ENCODE data around the gene IGF1R.

Gene IGF1R

DNA sequence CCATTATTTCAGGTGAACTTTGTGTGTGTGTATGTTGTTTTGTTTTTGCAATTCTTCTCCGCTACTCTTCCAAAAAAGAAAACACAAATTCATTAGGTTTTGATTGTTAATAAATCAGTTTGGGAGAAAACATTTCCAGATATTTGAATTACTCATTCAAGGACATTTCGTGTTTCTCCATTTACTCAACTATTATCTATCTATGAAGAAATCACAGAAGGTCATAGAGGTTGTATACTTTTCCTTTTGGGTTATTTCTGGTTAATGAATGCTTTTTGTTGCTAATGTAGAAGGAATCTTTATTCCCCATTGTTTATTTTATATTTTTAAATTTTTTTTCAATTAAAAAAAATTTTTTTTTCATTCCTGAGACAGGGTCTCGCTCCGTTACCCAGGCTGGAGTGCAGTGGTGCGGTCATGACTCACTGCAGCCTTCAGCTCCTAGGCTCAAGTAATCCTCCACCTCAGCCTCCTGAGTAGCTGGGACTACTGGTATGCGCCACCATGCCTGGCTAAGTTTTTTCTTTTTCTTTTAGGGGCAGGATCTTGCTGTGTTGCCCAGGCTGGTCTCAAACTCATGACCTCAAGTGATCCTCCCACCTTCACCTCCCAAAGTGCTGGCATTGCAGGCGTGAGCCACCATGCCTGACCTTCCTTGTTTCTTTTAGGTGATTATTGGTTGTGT, 28.4 kb downstream of the IGF1R start:
- DNase-seq, result no peak

- DNase-seq, result no peak
Observed at GRCh38 chr15:98677345-98678059, 29.2 kb downstream of the IGF1R start.

DNA sequence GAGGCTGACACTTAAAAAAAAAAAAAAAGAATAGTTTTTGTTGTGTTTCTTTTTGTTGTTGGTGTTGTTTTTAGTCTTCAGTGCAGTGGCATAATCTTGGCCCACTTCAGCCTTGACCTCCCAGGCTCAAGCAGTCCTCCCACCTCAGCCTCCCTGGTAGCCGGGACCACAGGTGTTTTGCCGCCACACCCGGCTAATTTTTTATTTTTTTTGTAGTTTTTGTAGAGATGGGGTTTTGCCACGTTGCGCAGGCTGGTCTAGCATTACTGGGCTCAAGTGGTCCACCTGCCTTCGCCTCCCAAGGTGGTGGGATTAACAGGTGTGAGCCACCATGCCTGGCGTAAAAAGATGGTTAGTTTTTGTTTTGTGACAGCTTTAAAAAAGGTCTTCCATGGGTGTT, 30.1 kb downstream of the IGF1R start:
- DNase-seq, result no peak

- DNase-seq, result no peak
Observed at GRCh38 chr15:98681061-98681460, 32.7 kb downstream of the IGF1R start.

GRCh38 chr15:98682992-98683701, 34.8 kb downstream of the IGF1R start:
- DNase-seq, result no peak

DNA sequence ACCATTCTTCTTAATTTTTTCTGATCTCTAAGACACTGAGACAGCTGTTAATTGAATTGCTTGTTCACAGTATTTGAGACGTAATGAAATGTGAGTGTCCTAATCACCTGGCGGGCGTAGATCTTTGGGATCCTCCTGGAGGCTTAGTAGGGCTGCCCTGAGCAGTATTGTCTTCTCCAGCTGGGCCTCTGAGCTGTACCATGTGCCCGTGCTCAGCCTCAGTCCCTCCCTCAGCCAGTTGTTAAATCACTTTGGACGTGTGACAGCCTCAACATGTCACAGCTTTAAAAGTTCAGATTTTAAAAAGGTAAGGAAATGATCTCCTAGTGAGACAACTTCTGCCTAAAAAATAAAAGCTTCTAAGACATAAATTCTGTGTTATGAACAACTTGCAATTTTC, 35.5 kb downstream of the IGF1R start:
- no peak for DNase-seq

DNA sequence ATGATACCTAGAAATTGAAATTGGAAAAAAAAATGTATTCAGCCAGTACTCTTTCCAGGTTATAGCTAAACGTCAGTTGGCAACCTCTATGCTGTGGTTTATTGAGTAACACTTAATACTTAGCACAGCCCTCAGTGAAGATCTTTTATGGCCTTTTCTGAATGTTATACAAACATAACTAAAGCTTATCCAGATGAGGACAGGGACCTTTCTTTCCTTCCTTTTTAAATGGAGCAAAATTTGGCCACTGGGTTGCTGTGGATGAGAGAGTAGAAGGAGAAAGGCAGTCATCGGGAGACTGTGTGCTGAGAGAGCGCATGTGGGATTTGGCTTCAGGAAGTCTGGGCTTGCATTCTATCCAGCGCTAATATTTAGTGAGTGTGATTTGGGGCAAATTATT, 36.1 kb downstream of the IGF1R start:
- DNase-seq, result no peak

GRCh38 chr15:98684995-98685525, 36.7 kb downstream of the IGF1R start:
- no peak for DNase-seq

GRCh38 chr15:98686983-98687382, 38.6 kb downstream of the IGF1R start:
- DNase-seq, result no peak

DNA sequence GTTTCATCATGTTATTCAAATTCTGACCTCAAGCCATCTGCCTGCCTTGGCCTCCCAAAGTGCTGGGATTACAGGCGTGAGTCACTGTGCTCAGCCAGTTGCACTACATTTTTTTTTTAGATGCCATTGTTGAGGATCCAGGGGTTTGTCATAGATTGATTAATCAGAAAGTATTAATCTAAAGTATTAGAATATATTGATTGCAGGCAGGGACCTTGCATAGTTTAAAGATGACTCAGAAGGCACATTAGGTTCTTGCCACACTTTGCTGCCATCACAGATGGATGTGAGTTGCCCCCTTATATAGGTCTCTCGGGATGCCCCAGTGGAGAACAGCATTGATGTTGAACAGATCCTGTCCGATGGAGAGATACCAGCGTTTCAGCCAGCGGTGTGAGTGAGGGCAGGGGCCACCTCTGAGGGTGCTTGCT, 41.1 kb downstream of the IGF1R start:
- DNase-seq, result no peak

DNA sequence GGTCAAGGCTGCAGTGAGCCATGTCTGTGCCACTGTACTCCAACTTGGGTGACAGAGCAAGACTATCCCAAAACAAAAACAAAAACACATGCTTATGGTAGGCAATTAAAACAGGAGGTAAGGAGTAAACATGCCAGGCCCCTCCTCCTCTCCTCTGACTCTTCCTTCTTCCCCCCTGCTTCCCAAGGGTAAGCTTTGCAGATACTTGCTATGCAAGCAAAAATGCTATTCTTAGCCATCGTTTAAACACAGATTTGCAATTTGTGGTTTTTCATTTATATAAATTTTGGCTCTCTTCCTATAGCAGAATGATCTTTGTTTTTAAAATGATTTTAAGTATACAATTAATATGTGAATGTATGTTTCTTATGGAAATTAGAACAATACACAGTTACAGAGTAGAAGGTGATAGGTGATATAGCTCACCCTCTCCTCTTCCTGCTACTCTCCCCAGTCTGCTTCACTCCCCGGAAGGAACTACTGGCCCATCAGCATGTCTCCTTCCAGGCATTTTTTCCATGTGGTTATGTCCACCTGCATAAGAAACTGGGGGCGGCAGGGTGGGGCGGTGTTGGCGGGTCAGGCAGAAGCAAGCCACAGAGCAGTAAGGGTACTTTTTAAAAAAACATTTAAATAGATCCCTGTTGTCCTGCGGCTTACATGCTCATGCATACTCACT, 42.1 kb downstream of the IGF1R start:
- DNase-seq, result no peak

DNA sequence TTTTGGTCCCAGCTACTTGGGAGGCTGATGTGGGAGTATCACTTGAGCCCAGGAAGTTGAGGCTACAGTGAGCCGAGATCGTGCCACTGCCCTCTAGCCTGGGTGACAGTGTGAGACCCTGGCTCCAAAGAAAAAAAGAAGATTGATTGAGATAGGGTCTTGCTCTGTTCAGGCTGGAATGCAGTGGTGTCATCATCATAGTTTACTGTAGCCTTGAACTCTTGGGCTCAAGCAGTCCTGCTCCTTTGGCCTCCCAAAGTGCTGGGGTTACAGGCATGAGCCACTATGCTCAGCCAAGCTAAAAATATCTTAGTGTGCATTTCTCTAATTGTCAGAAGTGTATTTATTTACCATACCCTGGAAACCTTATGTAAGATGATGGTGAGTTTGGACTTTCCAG, 43.9 kb downstream of the IGF1R start:
- no peak for DNase-seq

DNA sequence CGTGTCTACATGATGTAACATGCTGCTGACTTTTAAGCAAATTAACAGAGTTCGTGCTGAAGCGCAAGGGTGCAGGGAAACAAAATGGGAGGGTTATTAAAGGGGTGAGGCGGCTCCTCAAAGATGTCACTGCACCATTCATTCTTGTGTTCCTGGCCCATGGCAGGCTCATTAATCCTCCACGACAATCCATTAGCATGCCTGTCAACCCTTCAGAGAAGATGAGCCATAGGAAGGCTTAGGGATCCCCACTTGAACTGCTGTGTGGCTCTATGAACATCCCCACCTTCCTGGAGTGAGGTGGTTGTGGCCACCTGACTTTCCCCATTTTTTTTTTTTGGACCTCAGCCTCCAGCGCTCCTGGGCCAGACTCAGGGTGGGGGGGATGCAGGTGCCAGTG, 45.8 kb downstream of the IGF1R start:
- no peak for DNase-seq

- DNase-seq, result no peak
Observed at GRCh38 chr15:98698792-98699191, 50.5 kb downstream of the IGF1R start.

DNA sequence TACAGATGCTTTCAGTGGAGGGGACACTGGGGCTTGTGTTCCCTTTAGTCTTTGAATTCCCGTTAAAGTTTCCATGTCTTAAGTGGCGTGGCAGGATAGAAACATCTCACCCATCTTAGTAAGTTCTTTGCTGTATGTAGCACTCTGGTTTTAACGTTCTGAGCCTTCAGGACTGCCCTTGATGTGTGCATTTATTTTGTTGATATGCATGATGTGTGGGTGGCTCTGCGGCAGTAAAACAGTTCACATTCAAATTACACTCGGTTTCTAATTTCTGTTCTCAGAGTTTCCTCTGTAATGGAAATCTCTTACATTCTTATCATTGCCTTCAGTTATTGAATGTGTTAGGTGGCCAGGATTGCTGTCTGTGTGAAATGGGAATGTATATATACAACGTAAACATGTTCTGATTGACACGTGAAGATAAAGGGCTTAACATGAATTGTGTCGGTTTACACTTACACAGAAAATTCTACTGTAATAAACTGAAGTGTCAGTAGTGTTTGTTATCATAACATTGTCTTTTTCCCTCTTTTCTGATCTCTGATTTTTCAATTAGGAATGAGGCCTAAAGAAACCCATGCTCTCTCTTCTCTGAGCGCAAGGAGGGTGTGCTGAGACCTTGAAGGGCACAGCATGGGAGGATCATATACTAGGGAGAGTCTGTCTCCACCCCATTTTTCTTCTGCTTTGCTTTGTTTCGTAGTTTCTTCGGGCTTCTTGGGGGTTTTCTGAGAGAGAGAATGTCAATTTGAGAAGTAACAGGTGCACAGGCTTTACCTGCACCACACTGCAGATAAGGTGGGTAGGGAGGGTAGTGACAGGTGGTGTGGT, 51.5 kb downstream of the IGF1R start:
- no peak for DNase-seq

DNA sequence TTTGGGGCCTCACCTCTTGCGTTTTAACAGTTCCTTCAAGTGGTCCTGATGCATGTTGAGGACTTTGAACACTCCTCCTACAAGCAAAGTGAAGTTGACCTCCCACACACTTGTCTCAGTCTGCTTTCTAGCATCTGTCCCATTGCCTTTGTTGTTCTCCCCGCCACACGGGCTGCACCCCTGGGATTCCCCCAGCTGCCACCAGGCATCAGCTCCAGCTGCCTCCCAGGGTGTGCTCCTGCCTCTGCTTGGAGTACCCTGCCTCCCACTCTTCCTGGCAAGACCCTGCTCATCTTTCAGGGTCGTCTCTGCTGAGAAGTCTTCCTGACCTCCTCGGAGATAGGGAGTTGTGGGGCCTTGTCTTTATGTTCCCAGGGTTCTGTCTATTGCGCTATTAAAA, 52.2 kb downstream of the IGF1R start:
- no peak for DNase-seq

DNA sequence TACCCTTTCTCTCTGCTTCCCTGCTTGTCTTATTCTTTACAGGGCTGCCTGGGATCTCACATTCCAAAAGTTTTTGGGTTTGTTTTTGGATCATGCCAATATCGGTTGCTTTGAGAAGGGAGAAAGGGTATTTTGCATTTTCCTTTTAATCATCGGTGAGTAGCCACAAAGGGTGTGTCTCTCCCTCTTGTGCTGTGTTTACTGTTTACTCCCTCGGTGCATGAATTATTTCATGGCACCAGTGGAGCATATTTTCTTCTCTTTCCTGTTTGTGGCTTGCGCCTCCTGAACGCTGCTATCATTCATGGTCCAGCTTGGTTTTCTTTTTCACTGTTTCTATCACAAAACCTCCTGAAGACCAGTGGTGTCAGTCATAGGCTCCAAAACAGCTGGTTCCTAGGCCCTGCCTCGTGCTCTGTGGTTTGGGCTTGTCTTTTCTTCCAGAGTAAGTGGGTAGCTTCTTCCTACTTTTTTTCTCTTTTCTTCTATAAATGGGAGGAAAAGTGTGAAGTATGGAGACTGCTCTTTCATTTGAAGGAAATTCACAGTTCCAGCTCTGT, 54.9 kb downstream of the IGF1R start:
- no peak for DNase-seq

DNA sequence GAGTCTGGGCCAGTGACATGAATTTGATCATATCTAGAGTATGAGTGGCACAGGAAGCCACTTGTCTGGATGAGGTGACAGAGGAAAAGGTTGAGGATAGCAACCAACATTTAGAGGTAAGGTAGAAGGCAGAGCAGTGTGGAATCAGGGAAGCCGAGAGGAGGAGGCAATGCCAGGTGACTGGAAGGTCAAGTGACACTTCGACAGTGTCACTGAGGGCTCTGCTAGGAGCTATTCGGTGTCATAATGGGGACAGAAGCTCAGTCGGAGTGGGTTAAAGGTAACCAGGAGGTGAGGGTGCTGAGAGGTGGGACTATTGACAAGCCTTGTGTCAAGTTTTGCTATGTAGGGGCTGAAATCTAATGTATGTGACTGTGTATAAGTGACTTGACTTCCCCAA, 56.7 kb downstream of the IGF1R start:
- DNase-seq, result no peak

DNA sequence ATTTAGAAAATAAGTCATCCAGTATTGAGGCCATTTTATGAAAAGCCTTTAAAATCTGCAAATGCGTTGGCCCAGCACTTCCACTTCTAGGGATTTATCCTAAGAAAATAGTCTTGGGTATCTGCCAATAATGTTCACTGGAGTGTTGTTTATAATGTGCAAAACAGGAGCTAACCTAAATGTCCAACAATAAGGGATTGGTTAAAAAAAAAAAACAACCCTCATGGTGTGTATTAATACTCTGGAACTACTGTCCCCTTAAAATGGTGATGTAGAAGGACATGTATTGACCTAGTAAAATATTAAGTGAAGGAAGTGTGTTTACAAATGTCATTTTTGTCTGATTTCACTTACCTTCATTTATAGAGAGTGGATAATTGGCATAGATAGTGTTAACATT, 58.0 kb downstream of the IGF1R start:
- no peak for DNase-seq

- DNase-seq, result no peak
Observed at GRCh38 chr15:98706986-98707385, 58.6 kb downstream of the IGF1R start.

DNA sequence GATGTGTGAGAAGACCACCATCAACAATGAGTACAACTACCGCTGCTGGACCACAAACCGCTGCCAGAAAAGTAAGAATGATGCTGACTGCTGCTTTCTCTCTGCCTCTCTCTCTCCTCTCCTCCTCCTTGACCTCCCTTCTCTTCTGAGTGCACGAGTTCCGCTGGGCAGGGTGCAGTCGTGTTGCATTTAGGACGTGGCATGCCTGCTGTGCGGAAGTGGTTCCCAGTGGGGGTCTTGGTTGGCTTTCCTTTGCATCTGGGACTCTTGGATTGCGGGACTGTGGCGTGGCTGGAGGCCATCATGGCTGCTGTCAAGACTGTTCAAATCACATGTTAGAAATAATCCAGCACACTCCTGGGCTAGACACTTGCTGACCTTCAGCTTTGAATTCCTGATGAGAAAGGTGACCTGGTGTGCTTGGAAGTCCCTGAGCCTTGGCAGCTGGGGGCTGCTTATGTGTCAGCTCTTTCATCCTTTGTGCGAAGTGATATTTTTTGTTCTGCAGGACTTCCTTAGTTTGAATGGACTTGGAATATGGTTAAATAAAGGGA, 59.8 kb downstream of the IGF1R start:
- no peak for DNase-seq

GRCh38 chr15:98711810-98712209, 63.5 kb downstream of the IGF1R start:
- DNase-seq, result no peak

Measured in SHP77 (cell line).